Neural progenitor cell (in vitro differentiated cells): ENCODE measurements around the gene WNT8A.

Experiments
- CTCF ChIP-seq: fragments of 200-600 bp; sonication (generic); IDR thresholded peaks from 2 replicates; pipeline ENCODE4 v1.5.1; 2017; ENCODE audit warnings: antibody characterized with exemption, mild to moderate bottlenecking
- EZH2 ChIP-seq: fragments of 200-600 bp; sonication (generic); IDR thresholded peaks from 2 replicates; pipeline ENCODE4 v1.6.1; 2017; ENCODE audit warnings: antibody characterized with exemption, mild to moderate bottlenecking, moderate library complexity

GRCh38 chr5:138067945-138068344, 15.9 kb upstream of the WNT8A start:
- TF ChIP-seq EZH2 (no peak), CTCF (no peak)
